Measurements from ENCODE around the gene AGO3. TPM values are rescaled to one million over a fixed set of nuclear protein-coding genes. Genes with fewer than 3 reads are reported as not detected.
"Not testable (repeated sequence)": the region's sequence is repeated elsewhere in the genome, so short reads cannot be mapped to it uniquely, and the experiment has no call there.

The AGO3 gene
- total and polyA plus RNA-seq, 7 donors: 0.60 to 27.4 (median 18.5) TPM

- no peak overlapping the region for H3K4me3 ChIP-seq
- no peaks in the 10 kb centered on the region for H3K4me1 ChIP-seq
- no peak for DNase-seq
- H3K9me3 ChIP-seq: no peaks in the 10 kb centered on the region
- intact Hi-C loops (cut with DNase I): no loop called here
- no peak overlapping the region for H3K27ac ChIP-seq
- TF ChIP-seq POLR2A (IDR thresholded peaks at IDR 0.05) (no peak), POLR2AphosphoS5 (IDR thresholded peaks at IDR 0.05) (no peak), EP300 (IDR thresholded peaks at IDR 0.05) (no peak)
- TF ChIP-seq, protein P1, sequence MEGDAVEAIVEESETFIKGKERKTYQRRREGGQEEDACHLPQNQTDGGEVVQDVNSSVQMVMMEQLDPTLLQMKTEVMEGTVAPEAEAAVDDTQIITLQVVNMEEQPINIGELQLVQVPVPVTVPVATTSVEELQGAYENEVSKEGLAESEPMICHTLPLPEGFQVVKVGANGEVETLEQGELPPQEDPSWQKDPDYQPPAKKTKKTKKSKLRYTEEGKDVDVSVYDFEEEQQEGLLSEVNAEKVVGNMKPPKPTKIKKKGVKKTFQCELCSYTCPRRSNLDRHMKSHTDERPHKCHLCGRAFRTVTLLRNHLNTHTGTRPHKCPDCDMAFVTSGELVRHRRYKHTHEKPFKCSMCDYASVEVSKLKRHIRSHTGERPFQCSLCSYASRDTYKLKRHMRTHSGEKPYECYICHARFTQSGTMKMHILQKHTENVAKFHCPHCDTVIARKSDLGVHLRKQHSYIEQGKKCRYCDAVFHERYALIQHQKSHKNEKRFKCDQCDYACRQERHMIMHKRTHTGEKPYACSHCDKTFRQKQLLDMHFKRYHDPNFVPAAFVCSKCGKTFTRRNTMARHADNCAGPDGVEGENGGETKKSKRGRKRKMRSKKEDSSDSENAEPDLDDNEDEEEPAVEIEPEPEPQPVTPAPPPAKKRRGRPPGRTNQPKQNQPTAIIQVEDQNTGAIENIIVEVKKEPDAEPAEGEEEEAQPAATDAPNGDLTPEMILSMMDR (IDR thresholded peaks at IDR 0.05): no peak
- WGBS, 2 donors: 96 to 98% methylated on average over 2 of the region's 2 CpGs
- peaks cover 0 to 50% (median 11%) of the 10 kb centered on the region in 4 donors for H3K36me3 ChIP-seq
- no peaks in the 10 kb centered on the region for H3K27me3 ChIP-seq
These were observed 40.7 kb downstream of the AGO3 start for GRCh38 chr1:35971601-35972000.

- peaks cover 0 to 47% (median 11%) of the 10 kb centered on the region in 4 donors for H3K36me3 ChIP-seq
- H3K27ac ChIP-seq; H3K4me3 ChIP-seq; intact Hi-C loops (cut with DNase I); H3K9me3 ChIP-seq; DNase-seq; H3K4me1 ChIP-seq; H3K27me3 ChIP-seq: not testable (repeated sequence)
- 96 to 97% methylated on average over 3 of the region's 3 CpGs for WGBS, 2 donors
These were observed 41.7 kb downstream of the AGO3 start for GRCh38 chr1:35972631-35973030.

DNA sequence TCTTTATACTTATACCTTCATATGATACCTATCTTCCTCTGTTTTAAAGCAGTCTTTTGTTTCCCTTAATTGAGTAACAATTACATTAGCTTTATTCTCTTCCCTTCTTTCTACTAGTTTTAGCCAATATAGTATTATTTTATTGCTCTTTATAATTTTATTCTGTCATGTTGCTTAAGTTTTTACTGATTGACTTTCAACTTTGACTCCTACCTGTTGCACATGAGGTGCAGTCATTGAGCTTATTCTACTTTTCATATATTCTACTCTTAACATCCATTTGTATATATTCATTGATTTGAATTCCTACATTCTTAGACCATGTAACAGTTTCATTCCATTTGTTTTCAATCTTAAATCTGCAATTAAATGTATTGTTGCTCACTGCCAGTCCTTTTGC lies 49.2 kb downstream of the AGO3 start:
- TF ChIP-seq EP300 (IDR thresholded peaks at IDR 0.05): no peak
- TF ChIP-seq POLR2A (IDR thresholded peaks at IDR 0.05): no peak
- TF ChIP-seq, protein P1 (IDR thresholded peaks at IDR 0.05): no peak
- TF ChIP-seq POLR2AphosphoS5 (IDR thresholded peaks at IDR 0.05): no peak
- no peaks in the 10 kb centered on the region for H3K9me3 ChIP-seq
- DNase-seq: no peak
- no peaks in the 10 kb centered on the region for H3K27me3 ChIP-seq
- H3K4me1 ChIP-seq: no peaks in the 10 kb centered on the region
- H3K36me3 ChIP-seq: peaks cover 0 to 30% (median 2%) of the 10 kb centered on the region in 4 donors
- no peak overlapping the region for H3K27ac ChIP-seq
- H3K4me3 ChIP-seq: no peak overlapping the region
- intact Hi-C loops (cut with DNase I): no loop called here

DNA sequence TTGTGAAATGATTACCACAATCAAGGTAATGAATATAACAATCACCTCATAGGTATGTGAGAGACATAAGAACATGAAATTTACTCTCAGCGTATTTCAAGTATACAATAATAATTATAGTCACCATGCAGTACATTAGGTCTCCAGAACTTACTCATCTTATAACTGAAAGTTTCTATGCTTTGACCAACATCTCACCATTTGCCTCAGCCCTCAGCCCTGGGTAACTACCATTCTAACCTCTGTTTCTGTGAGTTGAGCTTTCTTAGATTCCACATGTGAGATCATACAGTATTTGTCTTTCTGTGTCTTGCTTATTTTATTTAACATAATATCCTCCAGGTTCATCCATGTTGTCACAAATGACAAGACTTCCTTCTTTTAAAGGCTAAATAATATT lies 57.3 kb downstream of the AGO3 start:
- Histone ChIP-seq H3K27me3 (no peaks in the 10 kb centered on the region), H3K9me3 (no peaks in the 10 kb centered on the region), H3K4me3 (no peak overlapping the region), H3K27ac (no peak overlapping the region), H3K4me1 (no peaks in the 10 kb centered on the region), H3K36me3 (peaks cover 0 to 34% (median 2%) of the 10 kb centered on the region in 4 donors)
- intact Hi-C loops (cut with DNase I): no loop called here
- 91 to 97% methylated on average over 1 of the region's 1 CpG for WGBS, 2 donors
- TF ChIP-seq POLR2AphosphoS5 (IDR thresholded peaks at IDR 0.05): no peak
- no peak for TF ChIP-seq POLR2A (IDR thresholded peaks at IDR 0.05)
- TF ChIP-seq, protein P1 (IDR thresholded peaks at IDR 0.05): no peak
- TF ChIP-seq EP300 (IDR thresholded peaks at IDR 0.05): no peak
- DNase-seq: no peak

DNA sequence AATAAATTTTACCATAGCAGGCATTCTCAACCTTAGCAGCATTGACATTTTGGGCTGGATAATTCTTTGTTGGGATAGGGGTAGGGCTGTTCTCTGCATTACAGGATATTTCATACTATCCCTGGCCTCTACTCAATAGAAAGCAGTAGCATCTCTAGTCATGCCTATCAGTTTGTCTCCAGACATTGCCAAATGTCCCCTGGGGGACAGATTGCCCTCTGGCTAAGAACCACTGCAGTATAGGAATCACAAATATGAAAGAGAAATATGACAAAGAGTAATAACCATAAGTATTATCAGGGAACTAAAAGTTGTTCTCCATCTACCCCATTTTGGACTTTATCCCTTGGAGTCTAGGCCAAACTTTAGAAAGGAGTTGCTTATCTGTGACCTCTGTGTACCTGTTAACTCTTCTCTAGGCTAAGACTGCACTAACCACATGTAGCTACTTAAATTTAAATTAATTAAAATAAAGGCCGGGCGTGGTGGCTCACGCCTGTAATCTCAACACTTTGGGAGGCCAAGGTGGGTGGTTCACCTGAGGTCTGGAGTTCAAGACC lies 76.1 kb downstream of the AGO3 start:
- H3K36me3 ChIP-seq: peaks cover 0 to 22% (median 0%) of the 10 kb centered on the region in 4 donors
- H3K27me3 ChIP-seq: no peaks in the 10 kb centered on the region
- no peak for TF ChIP-seq POLR2A (IDR thresholded peaks at IDR 0.05)
- TF ChIP-seq POLR2AphosphoS5 (IDR thresholded peaks at IDR 0.05): no peak
- no peak for TF ChIP-seq EP300 (IDR thresholded peaks at IDR 0.05)
- TF ChIP-seq, protein P1 (IDR thresholded peaks at IDR 0.05): no peak
- DNase-seq: no peak
- H3K4me1 ChIP-seq: peaks cover 0 to 17% (median 12%) of the 10 kb centered on the region in 4 donors
- WGBS, 2 donors: 97 to 99% methylated on average over 3 of the region's 3 CpGs
- H3K9me3 ChIP-seq: no peaks in the 10 kb centered on the region
- no peak overlapping the region for H3K4me3 ChIP-seq
- intact Hi-C loops (cut with DNase I): no loop called here
- no peak overlapping the region for H3K27ac ChIP-seq
